HCT116 (cell line): ENCODE results near the gene IREB2. TPM values are rescaled to one million over a fixed set of nuclear protein-coding genes. Genes with fewer than 3 reads are reported as not detected.

Source experiments
- ATAC-seq: fragments of 200-7000 bp; cut with Tn5 transposase; 2 replicates; pipeline ENCODE4 v1.9.1; 2020; ENCODE audit warnings: mild to moderate bottlenecking, moderate library complexity
- BruUV-seq: library from RNA; stranded (reverse); fragments of 400-500 nt; replicated peaks from 2 replicates; lab custom pipeline; 2021; lab: Mats Ljungman, UMichigan
- CTCF ChIA-PET: fragments of 300-600 bp; sonication (Branson Sonifier 250); formaldehyde crosslinking; loops from one replicate; lab custom pipeline; 2021; ENCODE audit warnings: antibody characterized with exemption; lab: Charles Lee
- POLR2A ChIA-PET: fragments of 300-600, 350-600 bp; sonication (Branson Sonifier 250); formaldehyde crosslinking; loops from one replicate; lab custom pipeline; 2021; ENCODE audit warnings: antibody characterized with exemption; lab: Charles Lee
- RAD21 ChIA-PET, 2 experiments: fragments of 300-600 bp; sonication (Branson Sonifier 250); formaldehyde crosslinking; loops; one replicate each; lab custom pipeline; 2023; ENCODE audit warnings: low total read pairs in 2 of 2; ENCODE audit not compliant: uncharacterized antibody in 2 of 2, unreplicated experiment in 2 of 2, low non-redundant PET in 1 of 2; lab: Charles Lee
- DNase-seq: peaks from one replicate; pipeline ENCODE4 v3.0.0-alpha.2; 2010; ENCODE audit warnings: low read depth, low spot score
- H2AFZ ChIP-seq: fragments of 200-600 bp; shearing (Covaris generic), sonication (generic); 2 replicates; pipeline ENCODE4 v1.6.1; 2017; ENCODE audit warnings: low read depth, mixed run types, mixed read lengths, antibody characterized with exemption, low read length; ENCODE audit not compliant: poor library complexity, severe bottlenecking
- H3K27ac ChIP-seq: 2 replicates; pipeline ENCODE4 v1.5.1; 2012; ENCODE audit warnings: low read depth, low read length
- H3K27me3 ChIP-seq: fragments of 200-600 bp; sonication (generic); 2 replicates; pipeline ENCODE4 v1.6.1; 2016; ENCODE audit warnings: mixed run types, low read length, mixed read lengths; ENCODE audit not compliant: insufficient read depth
- H3K36me3 ChIP-seq, 2 experiments: fragments of 200-500 bp in 1 of 2; fragments of 200-600 bp in 1 of 2; sonication (Bioruptor generic) in 1 of 2; sonication (generic) in 1 of 2; 2 replicates each; pipeline versions ENCODE4 v1.5.1 to v1.6.1; 2014 to 2016; ENCODE audit warnings: low read length in 2 of 2, inconsistent platforms in 1 of 2, mixed read lengths in 1 of 2, mixed run types in 1 of 2; ENCODE audit not compliant: insufficient read depth in 2 of 2, control insufficient read depth in 1 of 2
- H3K4me1 ChIP-seq, 2 experiments: fragments of 200-600 bp in 1 of 2; sonication (generic) in 1 of 2; 2 replicates each; pipeline versions ENCODE4 v1.5.1 to v1.6.1; 2012 to 2017; ENCODE audit warnings: low read length in 2 of 2, inconsistent platforms in 1 of 2, mild to moderate bottlenecking in 1 of 2, mixed read lengths in 1 of 2, mixed run types in 1 of 2, moderate library complexity in 1 of 2; ENCODE audit not compliant: insufficient read depth in 2 of 2, control insufficient read depth in 1 of 2
- H3K4me2 ChIP-seq: fragments of 200-600 bp; sonication (generic); 2 replicates; pipeline ENCODE4 v1.6.1; 2017; ENCODE audit warnings: mixed run types, low read length, mixed read lengths
- H3K4me3 ChIP-seq, 2 experiments: fragments of 200-600 bp in 1 of 2; sonication (generic) in 1 of 2; replicated peaks in 1 of 2; 2 replicates each; pipeline ENCODE4 v1.5.1; 2011 to 2016; ENCODE audit warnings: low read length in 2 of 2, control low read depth in 1 of 2, low read depth in 1 of 2, mild to moderate bottlenecking in 1 of 2, mixed read lengths in 1 of 2, mixed run types in 1 of 2
- H3K79me2 ChIP-seq: fragments of 200-600 bp; sonication (generic); 2 replicates; pipeline ENCODE4 v1.6.1; 2017; ENCODE audit warnings: mild to moderate bottlenecking, mixed run types, low read length, moderate library complexity, mixed read lengths; ENCODE audit not compliant: insufficient read depth
- H3K9ac ChIP-seq: fragments of 200-600 bp; sonication (generic); 2 replicates; pipeline ENCODE4 v1.6.1; 2016; ENCODE audit warnings: low read length, mixed read lengths
- H3K9me2 ChIP-seq: fragments of 200-600 bp; sonication (generic), shearing (Covaris generic); 2 replicates; pipeline ENCODE4 v1.6.1; 2017; ENCODE audit warnings: mixed run types, mild to moderate bottlenecking, moderate library complexity; ENCODE audit not compliant: insufficient read depth
- H3K9me3 ChIP-seq, 2 experiments: fragments of 200-500 bp in 1 of 2; fragments of 200-600 bp in 1 of 2; sonication (Bioruptor generic) in 1 of 2; sonication (generic) in 1 of 2; 2 replicates each; pipeline ENCODE4 v1.6.1; 2014 to 2017; ENCODE audit warnings: low read length in 2 of 2, mixed read lengths in 2 of 2, inconsistent platforms in 1 of 2, low read depth in 1 of 2, mild to moderate bottlenecking in 1 of 2, mixed run types in 1 of 2, moderate library complexity in 1 of 2; ENCODE audit not compliant: control insufficient read depth in 1 of 2, insufficient read depth in 1 of 2
- H4K20me1 ChIP-seq: fragments of 200-600 bp; sonication (generic), shearing (Covaris generic); 2 replicates; pipeline ENCODE4 v1.6.1; 2017; ENCODE audit warnings: mixed run types, mild to moderate bottlenecking, moderate library complexity; ENCODE audit not compliant: insufficient read depth
- CEBPB ChIP-seq: IDR thresholded peaks from 2 replicates; pipeline ENCODE4 v1.6.1; 2012; ENCODE audit warnings: low read depth
- EGR1 ChIP-seq: IDR thresholded peaks from 2 replicates; pipeline ENCODE4 v1.6.1; 2012; ENCODE audit warnings: low read depth
- EZH2 ChIP-seq: fragments of 200-600 bp; sonication (generic); IDR thresholded peaks from 2 replicates; pipeline ENCODE4 v1.6.1; 2017; ENCODE audit warnings: antibody characterized with exemption, mixed run types
- FOSL1 ChIP-seq: IDR thresholded peaks from 2 replicates; pipeline ENCODE4 v1.6.1; 2012; ENCODE audit warnings: low read depth
- TCF7L2 ChIP-seq: IDR thresholded peaks from 2 replicates; pipeline ENCODE4 v1.7.0; 2011; ENCODE audit warnings: borderline replicate concordance, inconsistent platforms; ENCODE audit not compliant: insufficient read depth, insufficient read length; ENCODE audit errors: extremely low read depth
- intact Hi-C: fragments of 100-400 bp; cut with micrococcal nuclease; formaldehyde crosslinking; loops from 2 replicates; pipeline ENCODE4 v1.10.0; 2022
- total RNA-seq: library from RNA; stranded (reverse); gene quantifications from one replicate; pipeline ENCODE4 v1.2.1, GENCODE V29; 2021; ENCODE audit not compliant: unreplicated experiment
- TF ChIP-seq, protein P1 (sequence below), 3 experiments: fragments of 200-600 bp in 1 of 3; sonication (generic) in 1 of 3; IDR thresholded peaks in 2 of 3; conservative IDR thresholded peaks in 1 of 3; 2 replicates each; pipeline ENCODE4 v1.5.1; 2012 to 2017; ENCODE audit warnings: low read depth in 2 of 3, low read length in 2 of 3, antibody characterized with exemption in 1 of 3, borderline replicate concordance in 1 of 3, control low read depth in 1 of 3, mild to moderate bottlenecking in 1 of 3, mixed read lengths in 1 of 3, mixed run types in 1 of 3, moderate library complexity in 1 of 3; ENCODE audit not compliant: insufficient read depth in 1 of 3
- TF ChIP-seq, protein P2 (sequence below): IDR thresholded peaks from 2 replicates; pipeline ENCODE4 v1.6.1; 2012
- TF ChIP-seq, protein P3 (sequence below): IDR thresholded peaks from 2 replicates; pipeline ENCODE4 v1.6.1; 2012
- TF ChIP-seq, protein P4 (sequence below): IDR thresholded peaks from 2 replicates; pipeline ENCODE4 v1.6.1; 2012; ENCODE audit warnings: low read depth

The IREB2 gene
- total RNA-seq, 1 experiment from 2014 or later = 57.6 TPM

DNA sequence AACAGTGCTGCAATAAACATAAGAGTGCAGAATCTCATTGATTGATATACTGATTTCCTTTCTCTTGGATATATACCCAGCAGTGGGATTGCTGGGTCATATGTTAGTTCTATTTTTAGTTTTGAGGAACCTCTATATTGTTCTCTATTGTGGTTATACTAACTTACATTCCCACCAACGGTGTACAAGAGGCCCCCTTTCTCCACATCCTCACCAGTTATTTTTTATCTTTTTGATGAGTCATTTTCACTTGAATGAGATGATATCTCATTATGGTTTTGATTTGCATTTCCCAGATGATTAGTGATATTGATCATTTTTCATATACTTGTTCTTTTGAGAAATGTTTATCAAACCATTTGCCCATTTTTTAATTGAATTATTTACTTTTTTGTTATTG, 12.4 kb upstream of the IREB2 start (continued):
- TF ChIP-seq, protein P1, sequence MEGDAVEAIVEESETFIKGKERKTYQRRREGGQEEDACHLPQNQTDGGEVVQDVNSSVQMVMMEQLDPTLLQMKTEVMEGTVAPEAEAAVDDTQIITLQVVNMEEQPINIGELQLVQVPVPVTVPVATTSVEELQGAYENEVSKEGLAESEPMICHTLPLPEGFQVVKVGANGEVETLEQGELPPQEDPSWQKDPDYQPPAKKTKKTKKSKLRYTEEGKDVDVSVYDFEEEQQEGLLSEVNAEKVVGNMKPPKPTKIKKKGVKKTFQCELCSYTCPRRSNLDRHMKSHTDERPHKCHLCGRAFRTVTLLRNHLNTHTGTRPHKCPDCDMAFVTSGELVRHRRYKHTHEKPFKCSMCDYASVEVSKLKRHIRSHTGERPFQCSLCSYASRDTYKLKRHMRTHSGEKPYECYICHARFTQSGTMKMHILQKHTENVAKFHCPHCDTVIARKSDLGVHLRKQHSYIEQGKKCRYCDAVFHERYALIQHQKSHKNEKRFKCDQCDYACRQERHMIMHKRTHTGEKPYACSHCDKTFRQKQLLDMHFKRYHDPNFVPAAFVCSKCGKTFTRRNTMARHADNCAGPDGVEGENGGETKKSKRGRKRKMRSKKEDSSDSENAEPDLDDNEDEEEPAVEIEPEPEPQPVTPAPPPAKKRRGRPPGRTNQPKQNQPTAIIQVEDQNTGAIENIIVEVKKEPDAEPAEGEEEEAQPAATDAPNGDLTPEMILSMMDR (IDR thresholded peaks at IDR 0.05 in 2 of 3, conservative IDR thresholded peaks at IDR 0.05 in 1 of 3; ENCODE audit: borderline replicate concordance in 1 of 3, insufficient read depth in 1 of 3, low read depth in 2 of 3, low read length in 2 of 3) = no peak

DNA sequence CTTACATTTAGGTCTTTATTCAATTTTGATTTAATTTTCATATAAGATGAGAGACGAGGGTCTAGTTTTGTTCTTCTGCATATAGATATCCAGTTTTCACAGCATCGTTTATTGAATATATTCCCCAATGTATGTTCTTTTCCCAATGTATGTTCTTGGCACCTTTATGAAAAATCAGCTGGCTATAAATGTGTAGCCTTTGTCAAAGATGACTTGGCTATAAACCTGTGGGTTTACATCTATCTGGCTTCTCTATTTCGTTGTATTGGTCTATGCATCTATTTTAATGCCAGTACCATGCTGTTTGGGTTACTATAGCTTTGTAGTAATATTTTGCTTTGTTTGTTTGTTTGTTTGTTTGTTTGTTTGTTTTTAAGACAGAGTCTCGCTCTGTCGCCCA, 11.7 kb upstream of the IREB2 start:
- DNase-seq (no peak), ATAC-seq (no peak)
- CTCF ChIA-PET = no interaction called here
- no peaks in the 10 kb centered on the region for H3K9me3 ChIP-seq
- no peak overlapping the region for H3K4me3 ChIP-seq
- H3K36me3 ChIP-seq = no peaks in the 10 kb centered on the region
- H3K4me2 ChIP-seq = no peak overlapping the region
- TF ChIP-seq, protein P1 (IDR thresholded peaks at IDR 0.05 in 2 of 3, conservative IDR thresholded peaks at IDR 0.05 in 1 of 3; ENCODE audit: borderline replicate concordance in 1 of 3, insufficient read depth in 1 of 3, low read depth in 2 of 3, low read length in 2 of 3) = no peak
- TF ChIP-seq, protein P2, sequence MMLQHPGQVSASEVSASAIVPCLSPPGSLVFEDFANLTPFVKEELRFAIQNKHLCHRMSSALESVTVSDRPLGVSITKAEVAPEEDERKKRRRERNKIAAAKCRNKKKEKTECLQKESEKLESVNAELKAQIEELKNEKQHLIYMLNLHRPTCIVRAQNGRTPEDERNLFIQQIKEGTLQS = no peak
- TF ChIP-seq CEBPB (no peak), EZH2 (no peak), FOSL1 (no peak), TCF7L2 (no peak), EGR1 (no peak)
- TF ChIP-seq, protein P3, sequence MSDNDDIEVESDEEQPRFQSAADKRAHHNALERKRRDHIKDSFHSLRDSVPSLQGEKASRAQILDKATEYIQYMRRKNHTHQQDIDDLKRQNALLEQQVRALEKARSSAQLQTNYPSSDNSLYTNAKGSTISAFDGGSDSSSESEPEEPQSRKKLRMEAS = no peak
- TF ChIP-seq, protein P4, sequence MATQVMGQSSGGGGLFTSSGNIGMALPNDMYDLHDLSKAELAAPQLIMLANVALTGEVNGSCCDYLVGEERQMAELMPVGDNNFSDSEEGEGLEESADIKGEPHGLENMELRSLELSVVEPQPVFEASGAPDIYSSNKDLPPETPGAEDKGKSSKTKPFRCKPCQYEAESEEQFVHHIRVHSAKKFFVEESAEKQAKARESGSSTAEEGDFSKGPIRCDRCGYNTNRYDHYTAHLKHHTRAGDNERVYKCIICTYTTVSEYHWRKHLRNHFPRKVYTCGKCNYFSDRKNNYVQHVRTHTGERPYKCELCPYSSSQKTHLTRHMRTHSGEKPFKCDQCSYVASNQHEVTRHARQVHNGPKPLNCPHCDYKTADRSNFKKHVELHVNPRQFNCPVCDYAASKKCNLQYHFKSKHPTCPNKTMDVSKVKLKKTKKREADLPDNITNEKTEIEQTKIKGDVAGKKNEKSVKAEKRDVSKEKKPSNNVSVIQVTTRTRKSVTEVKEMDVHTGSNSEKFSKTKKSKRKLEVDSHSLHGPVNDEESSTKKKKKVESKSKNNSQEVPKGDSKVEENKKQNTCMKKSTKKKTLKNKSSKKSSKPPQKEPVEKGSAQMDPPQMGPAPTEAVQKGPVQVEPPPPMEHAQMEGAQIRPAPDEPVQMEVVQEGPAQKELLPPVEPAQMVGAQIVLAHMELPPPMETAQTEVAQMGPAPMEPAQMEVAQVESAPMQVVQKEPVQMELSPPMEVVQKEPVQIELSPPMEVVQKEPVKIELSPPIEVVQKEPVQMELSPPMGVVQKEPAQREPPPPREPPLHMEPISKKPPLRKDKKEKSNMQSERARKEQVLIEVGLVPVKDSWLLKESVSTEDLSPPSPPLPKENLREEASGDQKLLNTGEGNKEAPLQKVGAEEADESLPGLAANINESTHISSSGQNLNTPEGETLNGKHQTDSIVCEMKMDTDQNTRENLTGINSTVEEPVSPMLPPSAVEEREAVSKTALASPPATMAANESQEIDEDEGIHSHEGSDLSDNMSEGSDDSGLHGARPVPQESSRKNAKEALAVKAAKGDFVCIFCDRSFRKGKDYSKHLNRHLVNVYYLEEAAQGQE = no peak
- no peaks in the 10 kb centered on the region for H4K20me1 ChIP-seq
- H3K27me3 ChIP-seq = no peaks in the 10 kb centered on the region
- H3K4me1 ChIP-seq = no peaks in the 10 kb centered on the region
- no peak overlapping the region for H2AFZ ChIP-seq
- H3K9ac ChIP-seq = no peak overlapping the region
- H3K27ac ChIP-seq = no peak overlapping the region
- POLR2A ChIA-PET = no interaction called here
- no peaks in the 10 kb centered on the region for H3K79me2 ChIP-seq
- RAD21 ChIA-PET = no interaction called here
- H3K9me2 ChIP-seq = no peaks in the 10 kb centered on the region
- BruUV-seq = no TSS peak
- intact Hi-C loops = no loop called here
